Adipocyte (in vitro differentiated cells): ENCODE data around the gene CEBPA.

ENCODE experiments used
- DNase-seq: peaks from one replicate; pipeline ENCODE4 v3.0.0-alpha.2; 2015; ENCODE audit warnings: low read depth
- H3K27me3 ChIP-seq: replicated peaks from 2 replicates; pipeline ENCODE4 v1.7.0; 2013; ENCODE audit warnings: mild to moderate bottlenecking, low read length, moderate library complexity; ENCODE audit not compliant: control insufficient read depth, insufficient read depth
- H3K36me3 ChIP-seq: 2 replicates; pipeline ENCODE4 v1.7.0; 2013; ENCODE audit warnings: low read length, mild to moderate bottlenecking, moderate library complexity; ENCODE audit not compliant: control insufficient read depth, insufficient read depth, severe bottlenecking
- H3K4me1 ChIP-seq: 2 replicates; pipeline ENCODE4 v1.7.0; 2013; ENCODE audit warnings: mild to moderate bottlenecking, low read length, moderate library complexity; ENCODE audit not compliant: control insufficient read depth, insufficient read depth
- H3K4me3 ChIP-seq: 2 replicates; pipeline ENCODE4 v1.7.0; 2013; ENCODE audit warnings: mild to moderate bottlenecking, low read length, moderate library complexity
- H3K9ac ChIP-seq: 2 replicates; pipeline ENCODE4 v1.7.0; 2013; ENCODE audit warnings: mild to moderate bottlenecking, low read length, moderate library complexity
- H3K9me3 ChIP-seq: 2 replicates; pipeline ENCODE4 v1.7.0; 2013; ENCODE audit warnings: mild to moderate bottlenecking, low read length, moderate library complexity; ENCODE audit not compliant: control insufficient read depth

Gene CEBPA

DNA sequence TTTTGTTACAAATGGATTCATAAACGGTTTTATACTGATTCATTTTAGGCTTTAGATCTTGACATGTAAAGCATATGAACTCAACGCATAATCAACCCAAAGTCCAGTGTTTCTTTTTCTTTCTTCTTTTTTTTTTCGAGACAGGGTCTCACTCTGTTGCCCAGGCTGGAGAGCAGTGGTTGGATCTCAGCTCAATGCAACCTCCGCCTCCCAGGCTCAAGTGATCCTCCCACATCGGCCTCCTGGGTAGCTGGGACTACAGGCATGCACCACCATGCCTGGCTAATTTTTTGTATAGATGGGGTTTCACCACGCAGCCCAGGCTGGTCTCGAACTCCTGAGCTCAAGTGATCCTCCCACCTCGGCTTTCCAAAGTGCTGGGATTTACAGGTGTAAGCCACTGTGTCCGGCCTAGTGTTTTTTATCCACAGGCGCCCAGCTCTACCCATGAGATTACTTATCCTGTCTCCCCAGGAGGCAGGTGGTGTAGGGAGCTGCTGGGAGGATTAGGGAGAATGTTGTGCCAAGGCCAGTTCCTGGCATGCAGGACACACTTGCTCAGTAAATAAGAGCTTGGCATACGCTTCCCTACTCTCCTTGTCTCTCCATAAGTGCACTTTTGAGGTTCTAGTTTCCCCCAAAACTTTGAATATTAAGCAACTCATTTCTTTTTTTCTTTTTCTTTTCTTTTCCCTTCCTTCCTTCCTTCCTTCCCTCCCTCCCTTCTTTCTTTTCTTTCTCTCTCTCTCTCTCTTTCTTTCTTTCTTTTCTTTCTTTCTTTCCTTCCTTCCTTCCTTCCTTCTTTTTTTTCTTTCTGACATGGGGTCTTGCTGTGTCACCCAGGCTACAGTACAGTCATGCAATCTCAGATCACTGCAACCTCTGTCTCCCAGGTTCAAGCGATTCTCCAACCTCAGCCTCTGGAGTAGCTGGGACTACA lies 4.8 kb upstream of the CEBPA start:
- Histone ChIP-seq H3K4me3 (no peak overlapping the region), H3K36me3 (no peaks in the 10 kb centered on the region), H3K9me3 (no peaks in the 10 kb centered on the region), H3K4me1 (peaks cover 11% of the 10 kb centered on the region), H3K9ac (no peak overlapping the region), H3K27me3 (peaks cover 5% of the 10 kb centered on the region)
- DNase-seq: no peak

DNA sequence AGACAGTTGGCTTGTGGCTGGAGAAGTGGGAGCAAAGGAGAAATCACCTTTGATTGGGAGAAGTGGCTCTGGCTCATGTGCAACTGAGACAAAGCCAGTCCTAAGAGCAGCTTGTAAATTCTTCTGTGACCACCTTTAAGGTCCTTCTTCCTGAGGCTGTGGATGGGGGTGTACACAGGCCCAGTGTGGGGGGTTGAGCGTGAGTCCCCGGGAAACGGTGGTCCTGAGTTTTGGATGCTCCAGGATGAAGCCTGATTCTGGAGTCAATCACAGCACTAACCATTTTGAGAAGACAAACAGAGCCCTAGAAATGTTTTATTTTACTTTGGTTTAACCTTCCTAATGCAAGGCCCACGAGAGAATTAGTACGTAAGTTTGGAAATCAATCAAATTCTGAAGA lies 3.9 kb upstream of the CEBPA start:
- no peak for DNase-seq
- H3K4me3 ChIP-seq: no peak overlapping the region
- H3K9me3 ChIP-seq: no peaks in the 10 kb centered on the region
- peaks cover 4% of the 10 kb centered on the region for H3K27me3 ChIP-seq
- no peak overlapping the region for H3K9ac ChIP-seq
- H3K4me1 ChIP-seq: peaks cover 11% of the 10 kb centered on the region
- H3K36me3 ChIP-seq: no peaks in the 10 kb centered on the region

- no peak overlapping the region for H3K4me3 ChIP-seq
- no peak overlapping the region for H3K9ac ChIP-seq
- no peaks in the 10 kb centered on the region for H3K36me3 ChIP-seq
- DNase-seq: no peak
- no peaks in the 10 kb centered on the region for H3K9me3 ChIP-seq
- peaks cover 4% of the 10 kb centered on the region for H3K27me3 ChIP-seq
- peaks cover 14% of the 10 kb centered on the region for H3K4me1 ChIP-seq
Measured at GRCh38 chr19:33304760-33305647, 2.7 kb upstream of the CEBPA start.

DNA sequence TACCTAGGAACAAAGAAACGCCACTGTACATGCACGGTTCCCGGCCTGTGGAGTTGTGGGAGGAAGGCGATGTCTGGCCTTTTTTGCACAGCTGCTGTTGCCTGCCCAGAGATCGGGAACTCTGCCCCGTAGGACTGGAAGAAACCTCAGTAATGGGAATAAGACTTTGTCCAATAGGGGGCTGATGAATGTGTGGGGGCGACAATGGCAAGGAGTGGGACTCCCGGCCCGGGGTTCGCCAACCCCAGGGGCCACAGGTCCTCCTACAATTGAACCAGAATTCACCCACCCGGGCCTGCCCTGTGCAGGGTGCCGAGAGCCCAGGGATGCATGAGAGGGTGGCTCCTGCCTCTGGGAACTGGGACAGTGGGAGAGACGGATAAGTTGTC lies 2.0 kb upstream of the CEBPA start:
- H3K9ac ChIP-seq: peak overlapping the region; percentile 89
- H3K36me3 ChIP-seq: no peaks in the 10 kb centered on the region
- no peaks in the 10 kb centered on the region for H3K27me3 ChIP-seq
- peak overlapping the region; percentile 84 for H3K4me3 ChIP-seq
- H3K4me1 ChIP-seq: peaks cover 18% of the 10 kb centered on the region
- no peak for DNase-seq
- no peaks in the 10 kb centered on the region for H3K9me3 ChIP-seq

DNA sequence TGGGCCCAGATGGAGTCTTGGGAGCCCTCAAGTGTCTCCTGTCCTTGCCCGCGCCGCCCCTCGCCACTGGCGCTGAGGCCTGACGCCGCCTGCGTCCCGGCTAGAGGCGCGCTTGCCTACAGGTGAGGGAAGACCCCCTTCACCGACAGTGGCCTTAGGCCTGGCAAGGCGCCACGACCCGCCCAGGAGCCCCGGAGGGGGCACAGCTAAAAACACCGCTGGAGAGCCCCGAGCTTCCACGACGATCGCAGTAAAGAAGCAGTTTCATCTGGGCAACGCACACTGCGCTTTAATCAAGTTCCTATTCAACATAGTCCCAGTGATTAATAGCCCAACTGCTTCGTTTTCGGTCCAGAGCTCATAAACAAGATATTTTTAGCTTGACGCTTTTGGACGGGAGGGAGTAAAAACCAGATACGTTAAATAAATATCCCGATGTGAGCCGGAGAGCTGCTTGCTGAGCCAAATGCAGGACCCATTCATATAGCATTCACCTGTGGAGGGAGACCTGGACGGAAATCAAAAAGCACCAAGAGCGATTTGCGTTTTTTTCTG lies 1.5 kb upstream of the CEBPA start:
- peaks cover 18% of the 10 kb centered on the region for H3K4me1 ChIP-seq
- peak overlapping the region; percentile 84 for H3K4me3 ChIP-seq
- peak overlapping the region; percentile 89 for H3K9ac ChIP-seq
- H3K9me3 ChIP-seq: no peaks in the 10 kb centered on the region
- no peaks in the 10 kb centered on the region for H3K27me3 ChIP-seq
- no peak for DNase-seq
- no peaks in the 10 kb centered on the region for H3K36me3 ChIP-seq

- DNase-seq: peak; percentile 72
- Histone ChIP-seq H3K9ac (peak overlapping the region; percentile 89), H3K9me3 (no peaks in the 10 kb centered on the region), H3K27me3 (no peaks in the 10 kb centered on the region), H3K4me1 (peaks cover 18% of the 10 kb centered on the region), H3K36me3 (no peaks in the 10 kb centered on the region), H3K4me3 (peak overlapping the region; percentile 84)
Measured at GRCh38 chr19:33302974-33303790, 848 bp upstream of the CEBPA start.

DNA sequence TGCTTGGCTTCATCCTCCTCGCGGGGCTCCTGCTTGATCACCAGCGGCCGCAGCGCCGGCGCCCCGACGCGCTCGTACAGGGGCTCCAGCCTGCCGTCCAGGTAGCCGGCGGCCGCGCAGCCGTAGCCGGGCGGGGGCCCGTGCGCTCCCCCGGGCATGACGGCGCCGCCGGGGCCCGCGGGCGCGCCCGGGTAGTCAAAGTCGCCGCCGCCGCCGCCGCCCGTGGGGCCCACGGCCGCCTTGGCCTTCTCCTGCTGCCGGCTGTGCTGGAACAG lies 497 bp downstream of the CEBPA start:
- Histone ChIP-seq H3K9ac (peak overlapping the region; percentile 93), H3K27me3 (no peaks in the 10 kb centered on the region), H3K4me3 (peak overlapping the region; percentile 84), H3K9me3 (no peaks in the 10 kb centered on the region), H3K4me1 (peaks cover 18% of the 10 kb centered on the region), H3K36me3 (no peaks in the 10 kb centered on the region)
- no peak for DNase-seq

- H3K4me1 ChIP-seq: peaks cover 18% of the 10 kb centered on the region
- H3K9ac ChIP-seq: peak overlapping the region; percentile 93
- H3K9me3 ChIP-seq: no peaks in the 10 kb centered on the region
- H3K36me3 ChIP-seq: no peaks in the 10 kb centered on the region
- peak; percentile 22 for DNase-seq
- peak overlapping the region; percentile 84 for H3K4me3 ChIP-seq
- no peaks in the 10 kb centered on the region for H3K27me3 ChIP-seq
Measured at GRCh38 chr19:33301144-33301899, 1.0 kb downstream of the CEBPA start.

DNA sequence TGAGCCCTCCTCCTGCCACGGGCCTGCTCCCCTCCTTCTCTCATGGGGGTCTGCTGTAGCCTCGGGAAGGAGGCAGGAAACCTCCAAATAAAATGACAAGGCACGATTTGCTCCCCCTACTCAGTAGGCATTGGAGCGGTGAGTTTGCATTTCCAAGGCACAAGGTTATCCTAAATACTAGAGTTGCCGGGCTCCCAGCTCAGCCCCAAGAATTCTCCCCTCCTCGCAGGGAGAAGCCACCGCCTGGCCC lies 1.5 kb downstream of the CEBPA start:
- DNase-seq: no peak
- no peaks in the 10 kb centered on the region for H3K27me3 ChIP-seq
- peak overlapping the region; percentile 84 for H3K4me3 ChIP-seq
- H3K9ac ChIP-seq: peak overlapping the region; percentile 93
- peaks cover 18% of the 10 kb centered on the region for H3K4me1 ChIP-seq
- no peaks in the 10 kb centered on the region for H3K9me3 ChIP-seq
- H3K36me3 ChIP-seq: no peaks in the 10 kb centered on the region

DNA sequence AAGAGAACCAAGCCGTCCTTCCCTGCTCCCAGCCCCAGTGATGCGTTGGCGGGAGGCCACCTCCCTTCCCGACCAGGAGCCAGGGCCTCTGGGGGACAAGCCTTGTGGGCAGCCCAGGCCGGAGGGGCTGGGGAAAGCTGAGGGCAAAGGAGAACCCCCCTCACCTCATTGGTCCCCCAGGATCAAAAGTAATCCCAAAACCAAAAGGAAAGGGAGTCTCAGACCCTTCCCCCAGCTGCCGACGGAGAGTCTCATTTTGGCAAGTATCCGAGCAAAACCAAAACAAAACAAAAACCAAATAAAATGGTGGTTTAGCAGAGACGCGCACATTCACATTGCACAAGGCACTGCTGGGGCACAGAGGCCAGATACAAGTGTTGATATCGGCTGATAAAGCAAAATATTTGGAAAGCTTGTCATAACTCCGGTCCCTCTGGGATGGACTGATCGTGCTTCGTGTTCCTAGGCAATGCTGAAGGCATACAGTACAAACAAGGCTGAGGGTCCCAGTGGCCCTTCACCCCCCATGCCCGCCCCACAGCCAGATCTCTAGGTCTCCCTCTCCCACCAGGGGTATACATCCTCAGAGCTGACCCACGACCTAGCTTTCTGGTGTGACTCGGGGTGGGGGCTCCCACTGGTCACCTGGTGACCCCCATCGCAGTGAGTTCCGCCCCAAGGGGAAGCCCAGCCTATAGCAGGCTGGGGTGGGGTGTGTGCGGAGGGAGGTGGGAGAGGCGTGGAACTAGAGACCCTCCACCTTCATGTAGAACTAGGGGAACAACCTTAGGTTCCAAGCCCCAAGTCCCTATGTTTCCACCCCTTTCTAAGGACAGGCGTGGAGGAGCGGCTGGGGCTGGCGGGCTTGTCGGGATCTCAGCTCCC lies 2.1 kb downstream of the CEBPA start:
- H3K9me3 ChIP-seq: no peaks in the 10 kb centered on the region
- peak overlapping the region; percentile 84 for H3K4me3 ChIP-seq
- H3K4me1 ChIP-seq: peaks cover 18% of the 10 kb centered on the region
- DNase-seq: no peak
- H3K9ac ChIP-seq: peak overlapping the region; percentile 93
- no peaks in the 10 kb centered on the region for H3K36me3 ChIP-seq
- H3K27me3 ChIP-seq: no peaks in the 10 kb centered on the region
